HG03575 (cell line): ENCODE results near the gene VKORC1.

Experiments used
- ATAC-seq: cut with Tn5 transposase; IDR thresholded peaks from one replicate; pipeline ENCODE4 v1.9.1; 2021; ENCODE audit not compliant: unreplicated experiment, insufficient number of reproducible peaks, low FRiP score; ENCODE audit errors: extremely low read depth

The VKORC1 gene

GRCh38 chr16:31131416-31131815 is 36.8 kb upstream of the VKORC1 start:
- ATAC-seq: no peak

DNA sequence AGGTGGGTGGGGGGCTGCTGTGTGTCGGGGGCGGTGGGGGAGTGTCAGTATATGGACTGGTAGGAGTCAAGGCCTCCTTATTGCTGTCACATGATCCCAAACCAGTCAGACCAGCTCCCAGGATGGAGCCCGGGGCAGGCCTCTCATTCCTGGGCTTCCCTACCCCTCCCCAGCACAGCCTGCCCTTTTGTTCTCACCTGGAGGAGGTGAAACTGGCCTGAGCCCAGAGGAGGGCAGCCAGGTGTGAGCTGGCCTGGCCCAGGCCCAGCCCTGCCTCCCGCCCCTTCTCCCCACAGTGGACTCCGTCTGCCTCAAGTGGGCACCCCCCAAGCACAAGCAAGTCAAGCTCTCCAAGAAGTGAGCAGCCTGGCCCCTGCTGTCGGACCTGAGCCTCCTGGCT is 36.3 kb upstream of the VKORC1 start:
- no peak for ATAC-seq

DNA sequence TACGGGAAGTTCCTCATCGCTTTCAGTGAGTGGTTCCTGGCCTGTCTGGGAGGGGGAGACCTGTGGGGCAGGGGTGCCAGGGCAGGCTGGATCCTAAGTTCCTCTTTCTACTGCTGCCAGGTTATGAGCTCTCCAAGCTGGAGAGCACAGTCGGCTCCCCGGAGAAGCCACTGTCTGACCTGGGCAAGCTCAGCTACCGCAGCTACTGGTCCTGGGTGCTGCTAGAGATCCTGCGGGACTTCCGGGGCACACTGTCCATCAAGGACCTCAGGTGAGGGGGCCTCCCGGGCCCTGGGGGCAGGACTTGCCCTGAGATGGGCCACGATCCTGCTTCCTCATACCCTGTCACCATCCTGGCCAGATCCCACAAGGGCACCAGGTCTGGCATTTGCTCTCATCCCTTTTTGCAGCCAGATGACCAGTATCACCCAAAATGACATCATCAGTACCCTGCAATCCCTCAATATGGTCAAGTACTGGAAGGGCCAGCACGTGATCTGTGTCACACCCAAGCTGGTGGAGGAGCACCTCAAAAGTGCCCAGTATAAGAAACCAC is 35.8 kb upstream of the VKORC1 start:
- no peak for ATAC-seq

- ATAC-seq: no peak
These were observed 35.2 kb upstream of the VKORC1 start for GRCh38 chr16:31129568-31130335.

- no peak for ATAC-seq
These were observed 34.3 kb upstream of the VKORC1 start for GRCh38 chr16:31128711-31129567.

DNA sequence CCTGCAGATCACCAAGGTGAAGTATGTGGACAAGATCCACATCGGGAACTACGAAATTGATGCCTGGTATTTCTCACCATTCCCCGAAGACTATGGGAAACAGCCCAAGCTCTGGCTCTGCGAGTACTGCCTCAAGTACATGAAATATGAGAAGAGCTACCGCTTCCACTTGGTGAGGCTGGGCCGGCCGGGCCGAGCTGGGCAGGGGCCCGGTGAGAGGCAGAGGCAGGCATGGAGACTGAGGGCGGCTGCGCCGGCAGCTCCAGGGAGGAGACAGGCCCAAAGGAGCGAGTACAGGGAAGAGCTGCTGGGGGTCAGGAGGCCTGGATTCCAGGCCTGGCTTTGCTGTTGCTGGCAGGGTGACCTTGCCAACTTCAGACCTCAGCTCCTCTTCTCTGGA is 32.6 kb upstream of the VKORC1 start:
- ATAC-seq: no peak

DNA sequence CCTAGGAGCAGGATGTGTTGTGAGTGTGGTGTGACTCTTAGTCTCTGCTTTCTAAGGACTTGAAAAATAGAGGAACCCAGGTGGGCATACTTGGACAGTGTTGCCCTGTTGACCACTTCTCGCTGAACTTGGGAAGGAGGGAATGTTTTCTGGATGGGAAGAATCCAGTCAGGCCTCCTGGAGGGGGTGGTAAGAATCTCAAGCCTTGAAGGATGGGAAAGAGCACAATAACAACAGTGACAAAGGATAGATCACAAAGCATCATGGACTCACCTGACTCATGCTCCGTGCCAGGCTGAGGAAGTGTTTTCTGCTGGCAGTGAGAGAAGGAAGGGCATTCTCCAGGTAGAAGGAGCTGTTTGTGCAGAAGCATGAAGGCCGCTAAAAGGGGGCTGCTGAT is 31.2 kb upstream of the VKORC1 start:
- ATAC-seq: no peak

DNA sequence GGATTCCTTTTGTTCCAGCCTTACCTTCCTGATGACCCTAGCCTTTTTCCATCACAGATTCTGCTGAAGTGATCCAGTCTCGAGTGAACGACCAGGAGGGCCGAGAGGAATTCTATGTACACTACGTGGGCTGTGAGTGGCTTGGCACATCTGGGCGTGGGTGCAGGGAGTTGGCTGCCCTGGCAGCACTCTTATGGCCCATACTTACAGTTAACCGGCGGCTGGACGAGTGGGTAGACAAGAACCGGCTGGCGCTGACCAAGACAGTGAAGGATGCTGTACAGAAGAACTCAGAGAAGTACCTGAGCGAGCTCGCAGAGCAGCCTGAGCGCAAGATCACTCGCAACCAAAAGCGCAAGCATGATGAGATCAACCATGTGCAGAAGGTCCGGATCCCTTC is 25.5 kb upstream of the VKORC1 start:
- ATAC-seq: no peak

- no peak for ATAC-seq
These were observed 23.9 kb upstream of the VKORC1 start for GRCh38 chr16:31118223-31119155.

DNA sequence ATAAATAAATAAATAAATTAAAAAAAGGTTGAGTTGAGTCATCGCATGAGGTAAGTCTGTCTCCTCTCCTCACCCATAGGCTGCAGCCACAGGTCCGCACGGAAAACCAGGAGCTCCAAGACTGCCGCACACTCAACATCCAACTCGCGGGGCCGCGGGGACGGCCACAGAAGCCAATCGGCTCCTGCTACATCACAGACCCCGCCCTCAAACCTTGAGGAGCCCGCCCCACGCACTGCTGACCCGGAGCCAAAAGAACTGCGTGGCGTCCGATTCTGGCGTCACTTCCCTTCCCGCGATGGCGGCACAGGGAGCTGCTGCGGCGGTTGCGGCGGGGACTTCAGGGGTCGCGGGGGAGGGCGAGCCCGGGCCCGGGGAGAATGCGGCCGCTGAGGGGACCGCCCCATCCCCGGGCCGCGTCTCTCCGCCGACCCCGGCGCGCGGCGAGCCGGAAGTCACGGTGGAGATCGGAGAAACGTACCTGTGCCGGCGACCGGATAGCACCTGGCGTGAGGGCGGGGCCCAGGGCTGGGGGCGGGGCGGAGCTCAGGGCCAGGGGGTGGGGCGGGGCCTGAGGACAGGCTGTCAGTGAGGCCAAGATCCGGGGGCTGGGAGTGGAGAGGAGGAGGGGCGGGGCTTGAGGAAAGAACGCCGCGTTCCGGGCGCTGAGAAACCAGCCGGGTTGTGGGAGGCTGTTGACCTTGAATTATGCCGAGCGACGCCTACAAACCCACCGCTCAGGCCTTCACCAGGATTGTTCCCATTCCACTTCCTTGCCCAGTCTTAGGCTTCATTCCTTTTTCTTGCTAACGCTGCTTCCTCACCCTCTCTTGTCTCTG is 23.0 kb upstream of the VKORC1 start, which contains the start of gene KAT8:
Gene KAT8, plus strand, starts transcription at position 281 of the 839 bp plus-strand sequence. Its CDS starts 18 bp downstream, at position 299.
- ATAC-seq: peak; percentile 49

- no peak for ATAC-seq
These were observed 19.9 kb upstream of the VKORC1 start for GRCh38 chr16:31114468-31114867.

GRCh38 chr16:31113121-31114120 is 18.8 kb upstream of the VKORC1 start:
- ATAC-seq: no peak

GRCh38 chr16:31112711-31113110 is 18.1 kb upstream of the VKORC1 start:
- ATAC-seq: no peak

DNA sequence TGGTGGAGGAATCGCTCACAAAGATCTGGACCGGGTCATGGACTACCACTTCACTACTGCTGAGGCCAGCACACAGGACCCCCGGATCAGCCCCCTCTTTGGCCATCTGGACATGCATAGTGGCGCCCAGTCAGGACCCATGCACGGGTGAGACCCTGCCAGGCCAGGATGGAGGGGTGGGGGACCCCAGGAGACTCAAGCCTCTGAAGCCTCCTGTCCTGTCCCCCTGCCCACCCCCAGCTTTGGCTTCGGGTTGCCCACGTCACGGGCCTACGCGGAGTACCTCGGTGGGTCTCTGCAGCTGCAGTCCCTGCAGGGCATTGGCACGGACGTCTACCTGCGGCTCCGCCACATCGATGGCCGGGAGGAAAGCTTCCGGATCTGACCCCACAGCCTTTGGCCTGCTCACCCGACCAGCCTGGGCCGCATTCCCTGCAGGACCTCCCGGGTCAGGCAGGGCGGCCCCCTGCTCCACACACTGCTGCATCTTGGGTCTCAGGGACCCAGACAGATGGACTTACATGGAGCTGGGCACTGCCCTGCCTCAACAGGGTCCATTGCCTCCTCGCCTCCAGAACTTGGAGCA is 17.4 kb upstream of the VKORC1 start:
- ATAC-seq: no peak

DNA sequence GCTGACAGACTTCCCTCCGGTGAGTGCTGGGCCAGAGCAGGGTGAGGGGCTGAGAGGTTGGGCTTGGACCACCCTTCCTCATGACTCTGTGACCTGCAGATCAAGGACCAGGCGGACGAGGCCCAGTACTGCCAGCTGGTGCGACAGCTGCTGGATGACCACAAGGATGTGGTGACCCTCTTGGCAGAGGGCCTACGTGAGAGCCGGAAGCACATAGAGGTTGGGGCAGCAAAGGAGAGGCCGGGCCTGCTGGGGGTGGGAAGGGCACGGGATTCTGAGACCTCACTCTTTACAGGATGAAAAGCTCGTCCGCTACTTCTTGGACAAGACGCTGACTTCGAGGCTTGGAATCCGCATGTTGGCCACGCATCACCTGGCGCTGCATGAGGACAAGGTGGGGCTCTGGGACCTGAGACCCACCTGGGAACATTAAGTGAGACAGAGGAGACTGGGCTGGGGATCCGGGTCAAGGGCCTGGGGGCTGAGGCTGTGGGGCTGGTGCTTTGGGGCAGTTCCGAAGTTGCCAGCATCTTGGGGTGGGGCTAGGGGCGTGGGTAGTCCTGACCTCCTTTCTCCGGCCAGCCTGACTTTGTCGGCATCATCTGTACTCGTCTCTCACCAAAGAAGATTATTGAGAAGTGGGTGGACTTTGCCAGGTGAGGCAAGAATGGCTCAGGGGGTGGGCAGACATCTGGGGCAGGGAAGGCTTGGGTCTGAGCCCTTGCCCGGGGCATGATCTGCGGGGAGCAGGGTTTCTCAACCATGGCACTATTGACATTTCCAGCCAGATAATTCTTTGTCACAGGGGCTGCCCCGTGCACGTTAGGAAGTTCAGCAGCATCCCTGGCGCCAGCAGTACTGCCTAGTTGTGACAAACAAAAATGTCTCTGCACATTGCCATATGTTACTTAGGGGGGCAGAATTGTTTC is 15.8 kb upstream of the VKORC1 start:
- no peak for ATAC-seq

DNA sequence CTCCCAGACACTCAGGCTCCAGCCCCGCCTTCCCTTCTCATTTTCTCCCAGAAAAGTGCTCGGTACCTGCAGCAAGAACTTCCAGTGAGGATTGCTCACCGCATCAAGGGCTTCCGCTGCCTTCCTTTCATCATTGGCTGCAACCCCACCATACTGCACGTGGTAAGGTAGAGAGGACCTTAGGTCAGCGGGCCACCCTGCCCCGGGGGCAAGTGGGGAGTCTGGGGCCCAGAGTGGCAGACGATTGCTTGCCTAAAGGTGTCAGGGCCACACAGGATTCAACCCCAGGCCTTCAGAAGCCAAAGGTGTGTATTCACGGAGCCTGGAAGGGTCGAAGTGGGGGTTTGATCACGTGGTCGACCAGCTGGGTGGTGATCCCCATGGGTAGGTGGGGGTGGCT is 15.0 kb upstream of the VKORC1 start:
- no peak for ATAC-seq
